Body of pancreas (tissue), 4 donors: ENCODE data around the gene REV1.

Source experiments
- CTCF ChIP-seq, 7 experiments: fragments of 450-650 bp in 4 of 7; fragments of 200-600 bp in 3 of 7; sonication (generic) in 3 of 7; IDR thresholded peaks; one replicate each; pipeline ENCODE4 v1.5.1; 2016 to 2019; ENCODE audit warnings: antibody characterized with exemption in 7 of 7
- POLR2A ChIP-seq, 3 donors: fragments of 450-650 bp; IDR thresholded peaks; one replicate each; pipeline ENCODE4 v1.6.1; 2016; ENCODE audit warnings: antibody characterized with exemption in 3 of 3, mild to moderate bottlenecking in 2 of 3

- TF ChIP-seq CTCF (IDR thresholded peaks at IDR 0.05) (no peak), POLR2A (IDR thresholded peaks at IDR 0.05) (no peak)
Measured at GRCh38 chr2:99476629-99477028, 13.2 kb downstream of the REV1 start.
